Mammary epithelial cell (primary cell): ENCODE data around the gene CCDC148.

Experiments
- EZH2 ChIP-seq: IDR thresholded peaks from 2 replicates; pipeline ENCODE4 v1.6.1; 2012; ENCODE audit warnings: low read length, inconsistent platforms, borderline replicate concordance
- TF ChIP-seq, protein P1 (sequence below), 2 donors: IDR thresholded peaks in 1 of 2; conservative IDR thresholded peaks in 1 of 2; 2 replicates each; pipeline ENCODE4 v1.5.1; 2011 to 2012; ENCODE audit warnings: inconsistent platforms in 2 of 2, low read length in 2 of 2, mild to moderate bottlenecking in 2 of 2, control low read depth in 1 of 2, low read depth in 1 of 2; ENCODE audit not compliant: insufficient read depth in 1 of 2; ENCODE audit errors: extremely low read depth in 1 of 2

DNA sequence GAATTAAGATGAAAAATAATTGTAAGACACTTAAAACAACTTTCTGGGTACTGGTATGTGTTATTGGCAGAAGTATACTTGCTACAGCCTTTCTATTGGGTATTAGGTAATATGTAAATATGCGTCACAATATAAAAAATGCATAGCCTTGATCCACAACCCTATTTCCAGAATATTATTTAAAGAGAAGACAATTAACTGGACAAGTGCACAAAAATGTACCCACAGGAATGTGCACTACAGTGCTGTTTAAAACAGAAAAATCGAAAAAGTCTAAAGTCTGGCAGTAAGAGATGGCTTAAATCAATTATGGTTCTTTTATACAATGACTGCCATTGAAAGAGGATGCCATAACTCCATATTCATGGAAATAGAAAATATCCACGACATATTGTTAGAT is 205.2 kb downstream of the CCDC148 start:
- TF ChIP-seq, protein P1, sequence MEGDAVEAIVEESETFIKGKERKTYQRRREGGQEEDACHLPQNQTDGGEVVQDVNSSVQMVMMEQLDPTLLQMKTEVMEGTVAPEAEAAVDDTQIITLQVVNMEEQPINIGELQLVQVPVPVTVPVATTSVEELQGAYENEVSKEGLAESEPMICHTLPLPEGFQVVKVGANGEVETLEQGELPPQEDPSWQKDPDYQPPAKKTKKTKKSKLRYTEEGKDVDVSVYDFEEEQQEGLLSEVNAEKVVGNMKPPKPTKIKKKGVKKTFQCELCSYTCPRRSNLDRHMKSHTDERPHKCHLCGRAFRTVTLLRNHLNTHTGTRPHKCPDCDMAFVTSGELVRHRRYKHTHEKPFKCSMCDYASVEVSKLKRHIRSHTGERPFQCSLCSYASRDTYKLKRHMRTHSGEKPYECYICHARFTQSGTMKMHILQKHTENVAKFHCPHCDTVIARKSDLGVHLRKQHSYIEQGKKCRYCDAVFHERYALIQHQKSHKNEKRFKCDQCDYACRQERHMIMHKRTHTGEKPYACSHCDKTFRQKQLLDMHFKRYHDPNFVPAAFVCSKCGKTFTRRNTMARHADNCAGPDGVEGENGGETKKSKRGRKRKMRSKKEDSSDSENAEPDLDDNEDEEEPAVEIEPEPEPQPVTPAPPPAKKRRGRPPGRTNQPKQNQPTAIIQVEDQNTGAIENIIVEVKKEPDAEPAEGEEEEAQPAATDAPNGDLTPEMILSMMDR (conservative IDR thresholded peaks at IDR 0.05 in 1 of 2, IDR thresholded peaks at IDR 0.05 in 1 of 2; ENCODE audit: extremely low read depth in 1 of 2, insufficient read depth in 1 of 2, low read depth in 1 of 2, low read length in 2 of 2) = no peak
- no peak for TF ChIP-seq EZH2
